Ishikawa (cell line): ENCODE measurements around the gene ENDOD1.

Experiments
- CEBPB ChIP-seq: IDR thresholded peaks from 2 replicates; pipeline ENCODE4 v1.6.1; 2012
- CREB1 ChIP-seq: IDR thresholded peaks from 2 replicates; pipeline ENCODE4 v1.6.1; 2012; ENCODE audit warnings: low read depth
- EGR1 ChIP-seq: IDR thresholded peaks from 2 replicates; pipeline ENCODE4 v1.6.1; 2012
- EP300 ChIP-seq: IDR thresholded peaks from 2 replicates; pipeline ENCODE4 v1.6.1; 2012; ENCODE audit warnings: borderline replicate concordance
- FOXM1 ChIP-seq: IDR thresholded peaks from 2 replicates; pipeline ENCODE4 v1.6.1; 2012; ENCODE audit warnings: low read depth, borderline replicate concordance
- RAD21 ChIP-seq: IDR thresholded peaks from 2 replicates; pipeline ENCODE4 v1.6.1; 2012; ENCODE audit warnings: low read depth
- TAF1 ChIP-seq: IDR thresholded peaks from 2 replicates; pipeline ENCODE4 v1.6.1; 2012; ENCODE audit warnings: low read depth, mild to moderate bottlenecking
- TCF12 ChIP-seq: IDR thresholded peaks from 2 replicates; pipeline ENCODE4 v1.6.1; 2012; ENCODE audit warnings: low read depth
- TEAD4 ChIP-seq: IDR thresholded peaks from 2 replicates; pipeline ENCODE4 v1.6.1; 2012
- YY1 ChIP-seq: IDR thresholded peaks from 2 replicates; pipeline ENCODE4 v1.6.1; 2012; ENCODE audit warnings: low read depth
- ZBTB7A ChIP-seq: IDR thresholded peaks from 2 replicates; pipeline ENCODE4 v1.6.1; 2012; ENCODE audit warnings: low read depth
- TF ChIP-seq, protein P1 (sequence below): IDR thresholded peaks from 2 replicates; pipeline ENCODE4 v1.6.1; 2012
- TF ChIP-seq, protein P2 (sequence below): IDR thresholded peaks from 2 replicates; pipeline ENCODE4 v1.6.1; 2012
- TF ChIP-seq, protein P3 (sequence below): IDR thresholded peaks from 2 replicates; pipeline ENCODE4 v1.6.1; 2012; ENCODE audit warnings: low read depth, mild to moderate bottlenecking

DNA sequence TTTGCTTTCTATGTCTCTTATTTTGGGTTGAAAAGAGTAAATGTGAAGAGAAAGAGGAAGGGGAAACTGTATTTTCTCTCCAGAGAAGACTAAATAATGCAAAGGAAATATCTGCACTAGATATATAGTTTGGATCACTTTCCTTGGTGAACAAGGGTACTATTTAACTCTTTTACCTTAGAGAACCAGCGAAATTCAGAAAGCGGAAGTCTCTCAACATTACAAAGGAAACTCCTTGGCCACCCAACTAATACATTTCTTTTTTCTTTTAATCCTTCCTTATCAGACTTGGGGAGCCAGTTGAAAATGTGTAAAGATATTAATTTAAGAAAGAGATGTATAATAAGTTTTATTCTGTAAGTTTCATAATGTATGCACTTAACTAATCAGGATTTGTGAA is 77.1 kb downstream of the ENDOD1 start:
- TF ChIP-seq CREB1 (no peak), YY1 (no peak), EP300 (no peak), TAF1 (no peak), CEBPB (no peak), ZBTB7A (no peak), RAD21 (no peak), FOXM1 (no peak), TCF12 (no peak), TEAD4 (no peak), EGR1 (no peak)
- TF ChIP-seq, protein P1, sequence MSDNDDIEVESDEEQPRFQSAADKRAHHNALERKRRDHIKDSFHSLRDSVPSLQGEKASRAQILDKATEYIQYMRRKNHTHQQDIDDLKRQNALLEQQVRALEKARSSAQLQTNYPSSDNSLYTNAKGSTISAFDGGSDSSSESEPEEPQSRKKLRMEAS = no peak
- TF ChIP-seq, protein P2, sequence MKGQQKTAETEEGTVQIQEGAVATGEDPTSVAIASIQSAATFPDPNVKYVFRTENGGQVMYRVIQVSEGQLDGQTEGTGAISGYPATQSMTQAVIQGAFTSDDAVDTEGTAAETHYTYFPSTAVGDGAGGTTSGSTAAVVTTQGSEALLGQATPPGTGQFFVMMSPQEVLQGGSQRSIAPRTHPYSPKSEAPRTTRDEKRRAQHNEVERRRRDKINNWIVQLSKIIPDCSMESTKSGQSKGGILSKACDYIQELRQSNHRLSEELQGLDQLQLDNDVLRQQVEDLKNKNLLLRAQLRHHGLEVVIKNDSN = no peak
- TF ChIP-seq, protein P3, sequence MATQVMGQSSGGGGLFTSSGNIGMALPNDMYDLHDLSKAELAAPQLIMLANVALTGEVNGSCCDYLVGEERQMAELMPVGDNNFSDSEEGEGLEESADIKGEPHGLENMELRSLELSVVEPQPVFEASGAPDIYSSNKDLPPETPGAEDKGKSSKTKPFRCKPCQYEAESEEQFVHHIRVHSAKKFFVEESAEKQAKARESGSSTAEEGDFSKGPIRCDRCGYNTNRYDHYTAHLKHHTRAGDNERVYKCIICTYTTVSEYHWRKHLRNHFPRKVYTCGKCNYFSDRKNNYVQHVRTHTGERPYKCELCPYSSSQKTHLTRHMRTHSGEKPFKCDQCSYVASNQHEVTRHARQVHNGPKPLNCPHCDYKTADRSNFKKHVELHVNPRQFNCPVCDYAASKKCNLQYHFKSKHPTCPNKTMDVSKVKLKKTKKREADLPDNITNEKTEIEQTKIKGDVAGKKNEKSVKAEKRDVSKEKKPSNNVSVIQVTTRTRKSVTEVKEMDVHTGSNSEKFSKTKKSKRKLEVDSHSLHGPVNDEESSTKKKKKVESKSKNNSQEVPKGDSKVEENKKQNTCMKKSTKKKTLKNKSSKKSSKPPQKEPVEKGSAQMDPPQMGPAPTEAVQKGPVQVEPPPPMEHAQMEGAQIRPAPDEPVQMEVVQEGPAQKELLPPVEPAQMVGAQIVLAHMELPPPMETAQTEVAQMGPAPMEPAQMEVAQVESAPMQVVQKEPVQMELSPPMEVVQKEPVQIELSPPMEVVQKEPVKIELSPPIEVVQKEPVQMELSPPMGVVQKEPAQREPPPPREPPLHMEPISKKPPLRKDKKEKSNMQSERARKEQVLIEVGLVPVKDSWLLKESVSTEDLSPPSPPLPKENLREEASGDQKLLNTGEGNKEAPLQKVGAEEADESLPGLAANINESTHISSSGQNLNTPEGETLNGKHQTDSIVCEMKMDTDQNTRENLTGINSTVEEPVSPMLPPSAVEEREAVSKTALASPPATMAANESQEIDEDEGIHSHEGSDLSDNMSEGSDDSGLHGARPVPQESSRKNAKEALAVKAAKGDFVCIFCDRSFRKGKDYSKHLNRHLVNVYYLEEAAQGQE = no peak
